OCI-LY7 (cell line): ENCODE data around the gene EFHD2.

Experiments used
- EZH2phosphoT487 ChIP-seq: fragments of 200-600 bp; sonication (generic); IDR thresholded peaks from 2 replicates; pipeline ENCODE4 v1.6.1; 2018; ENCODE audit warnings: low read depth, borderline replicate concordance, mild to moderate bottlenecking, mixed run types, antibody characterized with exemption, low read length, moderate library complexity, mixed read lengths
- TF ChIP-seq, protein P1 (sequence below): fragments of 200-600 bp; sonication (generic); conservative IDR thresholded peaks from 2 replicates; pipeline ENCODE4 v1.5.1; 2014; ENCODE audit warnings: mild to moderate bottlenecking, antibody characterized with exemption, low read length, moderate library complexity, mixed read lengths

DNA sequence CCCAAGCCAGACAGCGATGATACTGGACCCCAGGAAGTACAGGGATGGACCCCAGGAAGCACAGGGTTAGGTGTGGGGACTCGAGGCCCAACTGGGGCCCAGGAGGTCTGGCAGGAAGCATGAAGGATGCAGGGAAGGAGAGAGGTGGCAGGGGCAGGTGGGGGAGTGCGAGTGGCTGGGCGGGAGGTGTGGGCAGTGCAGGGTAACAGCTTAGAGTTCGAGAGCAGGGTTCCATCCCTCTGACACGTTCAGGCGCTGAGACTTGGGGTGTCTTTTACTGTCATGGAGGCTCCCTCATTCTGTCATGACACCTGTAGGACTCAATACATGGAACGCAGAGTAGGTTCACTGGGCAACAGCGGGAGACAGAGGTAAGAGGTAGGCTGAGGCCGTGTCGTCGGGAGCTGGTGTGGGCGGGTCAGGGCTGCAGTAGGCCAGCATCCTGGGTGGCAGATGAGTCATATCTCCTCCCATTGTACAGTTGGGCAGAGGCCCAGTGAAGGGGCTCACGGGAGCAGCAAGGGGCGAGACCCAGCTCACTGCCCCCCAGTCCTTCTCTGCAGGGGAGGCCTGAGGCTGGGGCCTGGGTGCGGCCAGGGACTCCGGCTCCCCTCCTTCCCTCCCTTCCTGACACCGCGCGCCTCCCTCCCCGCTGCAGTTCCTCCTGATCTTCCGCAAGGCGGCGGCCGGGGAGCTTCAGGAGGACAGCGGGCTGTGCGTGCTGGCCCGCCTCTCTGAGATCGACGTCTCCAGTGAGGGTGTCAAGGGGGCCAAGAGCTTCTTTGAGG is 17.0 kb downstream of the EFHD2 start:
- TF ChIP-seq, protein P1, sequence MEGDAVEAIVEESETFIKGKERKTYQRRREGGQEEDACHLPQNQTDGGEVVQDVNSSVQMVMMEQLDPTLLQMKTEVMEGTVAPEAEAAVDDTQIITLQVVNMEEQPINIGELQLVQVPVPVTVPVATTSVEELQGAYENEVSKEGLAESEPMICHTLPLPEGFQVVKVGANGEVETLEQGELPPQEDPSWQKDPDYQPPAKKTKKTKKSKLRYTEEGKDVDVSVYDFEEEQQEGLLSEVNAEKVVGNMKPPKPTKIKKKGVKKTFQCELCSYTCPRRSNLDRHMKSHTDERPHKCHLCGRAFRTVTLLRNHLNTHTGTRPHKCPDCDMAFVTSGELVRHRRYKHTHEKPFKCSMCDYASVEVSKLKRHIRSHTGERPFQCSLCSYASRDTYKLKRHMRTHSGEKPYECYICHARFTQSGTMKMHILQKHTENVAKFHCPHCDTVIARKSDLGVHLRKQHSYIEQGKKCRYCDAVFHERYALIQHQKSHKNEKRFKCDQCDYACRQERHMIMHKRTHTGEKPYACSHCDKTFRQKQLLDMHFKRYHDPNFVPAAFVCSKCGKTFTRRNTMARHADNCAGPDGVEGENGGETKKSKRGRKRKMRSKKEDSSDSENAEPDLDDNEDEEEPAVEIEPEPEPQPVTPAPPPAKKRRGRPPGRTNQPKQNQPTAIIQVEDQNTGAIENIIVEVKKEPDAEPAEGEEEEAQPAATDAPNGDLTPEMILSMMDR: no peak
- no peak for TF ChIP-seq EZH2phosphoT487
